ENCODE measurements around the gene LDB2.

- TF ChIP-seq EZH2 (IDR thresholded peaks at IDR 0.05; ENCODE audit: borderline replicate concordance, low read length): no peak
- TF ChIP-seq, protein P1, sequence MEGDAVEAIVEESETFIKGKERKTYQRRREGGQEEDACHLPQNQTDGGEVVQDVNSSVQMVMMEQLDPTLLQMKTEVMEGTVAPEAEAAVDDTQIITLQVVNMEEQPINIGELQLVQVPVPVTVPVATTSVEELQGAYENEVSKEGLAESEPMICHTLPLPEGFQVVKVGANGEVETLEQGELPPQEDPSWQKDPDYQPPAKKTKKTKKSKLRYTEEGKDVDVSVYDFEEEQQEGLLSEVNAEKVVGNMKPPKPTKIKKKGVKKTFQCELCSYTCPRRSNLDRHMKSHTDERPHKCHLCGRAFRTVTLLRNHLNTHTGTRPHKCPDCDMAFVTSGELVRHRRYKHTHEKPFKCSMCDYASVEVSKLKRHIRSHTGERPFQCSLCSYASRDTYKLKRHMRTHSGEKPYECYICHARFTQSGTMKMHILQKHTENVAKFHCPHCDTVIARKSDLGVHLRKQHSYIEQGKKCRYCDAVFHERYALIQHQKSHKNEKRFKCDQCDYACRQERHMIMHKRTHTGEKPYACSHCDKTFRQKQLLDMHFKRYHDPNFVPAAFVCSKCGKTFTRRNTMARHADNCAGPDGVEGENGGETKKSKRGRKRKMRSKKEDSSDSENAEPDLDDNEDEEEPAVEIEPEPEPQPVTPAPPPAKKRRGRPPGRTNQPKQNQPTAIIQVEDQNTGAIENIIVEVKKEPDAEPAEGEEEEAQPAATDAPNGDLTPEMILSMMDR (IDR thresholded peaks at IDR 0.05; ENCODE audit: low read length): no peak; the same call in 1 of the 2 replicates
These were observed 146.3 kb downstream of the LDB2 start for GRCh38 chr4:16752150-16752549.

Data from OCI-LY1 (cell line).